Stimulated activated CD8-positive, alpha-beta memory T cell treated with anti-CD3 and anti-CD28 coated beads, Interleukin-2, amount 100 ng/mL, for 48 hours (primary cell): Measurements from ENCODE around the gene TBRG1.

Experiments
- DNase-seq, 2 donors: peaks; one replicate each; pipeline ENCODE4 v3.0.0-alpha.2; 2020; ENCODE audit warnings: low read depth in 2 of 2

The TBRG1 gene

DNA sequence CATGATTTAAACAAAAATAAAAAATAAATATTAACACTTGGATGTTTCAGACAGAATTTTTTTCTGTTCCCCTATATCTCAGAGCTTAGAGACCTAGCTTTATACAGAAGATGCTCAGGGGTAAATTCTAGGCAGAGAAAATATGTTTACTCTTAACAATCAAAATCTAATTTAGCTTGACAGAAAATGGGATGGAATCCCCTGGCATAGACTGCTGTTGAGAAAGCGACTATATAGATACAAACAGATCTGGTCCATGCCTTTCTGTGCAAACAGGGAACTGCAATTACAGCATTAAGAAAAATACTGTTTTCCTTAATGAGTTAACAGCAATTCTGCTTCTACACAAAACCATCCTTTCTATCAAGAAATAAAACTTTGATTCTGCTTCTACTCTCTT, 36.3 kb downstream of the TBRG1 start:
- no peak for DNase-seq

DNA sequence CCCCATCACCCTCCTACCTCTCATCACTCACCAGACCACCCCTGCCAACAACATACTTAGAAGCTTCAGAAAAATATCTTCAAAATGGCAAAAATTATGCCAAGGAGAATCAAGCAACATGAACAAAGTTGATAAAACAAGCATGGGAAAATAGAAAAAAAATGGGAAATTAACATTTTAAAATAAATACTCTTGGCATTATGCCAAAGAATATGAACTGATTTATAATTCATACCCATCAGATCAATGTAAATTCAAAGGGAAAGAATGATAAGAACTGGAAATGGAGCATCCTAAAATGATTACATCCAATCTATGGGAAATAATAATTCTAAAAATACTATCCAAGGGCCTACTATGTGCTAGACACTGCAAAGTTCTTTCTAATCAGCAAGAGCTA, 38.9 kb downstream of the TBRG1 start:
- no peak for DNase-seq

DNA sequence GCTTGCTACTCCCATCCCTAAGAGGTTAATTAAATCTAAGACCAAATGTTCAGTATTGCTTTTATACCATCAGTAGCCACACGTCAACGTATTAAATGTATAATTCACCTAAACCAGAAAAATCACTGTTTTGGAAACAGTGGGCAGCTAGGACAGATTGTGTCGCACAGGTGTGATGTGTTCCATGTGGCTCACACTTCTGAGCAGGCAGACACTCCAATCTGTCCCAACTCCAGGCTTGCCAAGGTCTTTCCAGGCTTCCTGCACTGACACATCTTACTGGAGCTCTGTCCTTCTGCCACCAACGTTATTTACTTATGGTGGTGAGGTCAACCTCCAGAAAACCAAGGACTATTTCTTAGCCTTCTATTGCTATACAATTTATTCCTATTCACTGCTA, 39.4 kb downstream of the TBRG1 start:
- no peak for DNase-seq

DNA sequence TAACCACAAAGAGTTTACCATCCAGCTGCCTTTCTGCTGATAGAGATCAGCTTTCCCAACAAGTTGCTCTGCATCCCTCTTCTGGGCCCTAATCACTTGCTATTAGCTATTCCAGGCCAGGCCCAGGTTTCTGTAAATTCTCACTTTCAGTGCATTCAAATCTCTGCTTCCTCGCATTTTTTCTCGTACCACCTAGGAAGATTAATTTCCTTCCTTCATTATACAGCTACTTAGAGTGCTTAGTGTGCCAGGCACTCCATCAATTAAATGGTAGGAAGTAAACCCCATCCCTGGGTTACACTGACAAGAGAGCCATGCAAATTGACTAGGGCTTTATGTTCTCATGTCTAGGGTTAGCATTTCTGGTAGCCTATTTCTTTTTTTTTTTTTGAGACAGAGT, 41.2 kb downstream of the TBRG1 start:
- no peak for DNase-seq

DNA sequence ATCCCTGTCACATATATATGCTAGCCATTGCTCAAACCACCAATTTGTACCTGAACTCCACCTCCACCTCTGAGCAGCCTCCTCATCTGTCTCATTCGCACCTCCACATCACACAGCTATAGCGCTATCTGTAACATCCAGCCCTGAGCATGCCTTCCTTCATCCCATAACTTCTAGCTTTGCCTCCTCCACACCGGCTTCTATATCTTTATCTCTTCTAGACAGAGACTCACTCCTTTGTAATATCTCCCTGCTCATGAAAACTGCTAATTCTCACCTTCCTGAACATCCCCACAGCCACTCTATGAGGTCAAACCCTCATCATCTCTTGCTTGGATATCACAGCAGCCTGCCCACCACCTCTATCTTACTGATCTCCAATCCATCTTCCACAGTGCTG, 44.9 kb downstream of the TBRG1 start:
- no peak for DNase-seq

DNA sequence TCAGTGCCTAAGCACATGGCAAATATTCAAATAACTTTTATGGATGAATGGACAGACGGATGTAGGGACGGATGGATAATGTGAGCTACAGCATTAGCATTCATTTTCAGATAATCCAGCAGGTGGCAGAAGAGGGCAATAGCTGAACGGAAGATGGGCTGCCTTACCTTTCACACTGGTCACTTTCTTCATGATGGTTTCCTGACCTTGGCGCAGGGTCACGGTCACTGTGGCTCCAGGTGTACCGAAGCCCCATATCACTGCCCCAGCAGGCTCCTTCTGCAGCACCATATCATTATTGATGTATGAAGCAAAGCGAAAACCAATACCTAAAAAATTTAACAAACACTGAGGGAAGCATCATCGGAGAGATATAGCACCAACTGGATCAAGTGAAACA, 46.5 kb downstream of the TBRG1 start:
- no peak for DNase-seq

DNA sequence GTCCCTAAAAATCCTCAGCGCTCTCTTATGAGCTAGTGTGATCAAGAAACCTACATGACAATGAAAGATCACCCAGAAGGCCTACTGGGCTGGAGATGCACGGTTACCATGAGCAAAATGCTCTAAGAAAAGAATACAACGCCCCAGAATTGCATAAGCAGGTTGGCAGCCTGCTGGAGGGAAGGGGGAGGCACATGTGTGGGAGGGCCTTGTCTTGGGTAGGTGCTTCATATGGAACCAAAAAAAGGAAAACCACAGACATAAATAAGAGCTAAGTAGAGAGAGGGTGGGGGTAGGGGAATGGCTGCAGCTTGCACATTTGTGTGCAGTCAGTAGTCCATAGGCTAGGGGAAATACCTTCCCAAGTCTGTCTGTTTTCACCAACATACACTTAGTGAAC, 48.1 kb downstream of the TBRG1 start:
- DNase-seq: no peak

DNA sequence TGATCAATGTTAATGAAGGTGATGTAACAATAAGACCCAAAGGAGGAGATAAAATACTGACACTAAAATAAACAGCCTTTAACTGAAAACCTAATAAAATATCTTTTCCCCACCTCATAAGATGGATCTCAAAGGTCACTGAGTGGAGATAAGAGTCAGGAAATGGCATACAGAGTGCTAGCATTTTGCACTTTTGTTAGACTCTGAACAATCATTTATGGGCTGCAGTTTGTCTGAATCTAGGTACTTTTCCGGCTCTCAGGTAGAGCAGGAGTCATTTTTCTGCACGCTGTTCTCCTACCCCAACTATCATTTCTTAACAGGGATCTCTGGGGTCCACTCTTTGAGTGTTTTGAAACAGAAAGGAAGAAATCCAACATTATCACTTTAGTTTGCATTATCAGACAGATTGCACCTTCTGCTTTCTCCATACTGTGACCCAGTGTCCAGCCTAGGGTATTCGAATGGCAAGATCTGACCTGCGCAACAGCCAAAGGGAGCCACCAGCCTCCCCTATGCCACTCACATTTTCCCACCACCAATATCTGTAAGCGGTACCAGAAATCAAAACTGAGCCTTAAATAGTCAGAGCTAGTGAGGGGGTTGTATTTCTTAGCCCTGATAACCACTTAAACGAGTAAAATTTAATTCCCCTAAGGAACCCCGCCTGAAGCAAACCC, 50.0 kb downstream of the TBRG1 start:
- no peak for DNase-seq

DNA sequence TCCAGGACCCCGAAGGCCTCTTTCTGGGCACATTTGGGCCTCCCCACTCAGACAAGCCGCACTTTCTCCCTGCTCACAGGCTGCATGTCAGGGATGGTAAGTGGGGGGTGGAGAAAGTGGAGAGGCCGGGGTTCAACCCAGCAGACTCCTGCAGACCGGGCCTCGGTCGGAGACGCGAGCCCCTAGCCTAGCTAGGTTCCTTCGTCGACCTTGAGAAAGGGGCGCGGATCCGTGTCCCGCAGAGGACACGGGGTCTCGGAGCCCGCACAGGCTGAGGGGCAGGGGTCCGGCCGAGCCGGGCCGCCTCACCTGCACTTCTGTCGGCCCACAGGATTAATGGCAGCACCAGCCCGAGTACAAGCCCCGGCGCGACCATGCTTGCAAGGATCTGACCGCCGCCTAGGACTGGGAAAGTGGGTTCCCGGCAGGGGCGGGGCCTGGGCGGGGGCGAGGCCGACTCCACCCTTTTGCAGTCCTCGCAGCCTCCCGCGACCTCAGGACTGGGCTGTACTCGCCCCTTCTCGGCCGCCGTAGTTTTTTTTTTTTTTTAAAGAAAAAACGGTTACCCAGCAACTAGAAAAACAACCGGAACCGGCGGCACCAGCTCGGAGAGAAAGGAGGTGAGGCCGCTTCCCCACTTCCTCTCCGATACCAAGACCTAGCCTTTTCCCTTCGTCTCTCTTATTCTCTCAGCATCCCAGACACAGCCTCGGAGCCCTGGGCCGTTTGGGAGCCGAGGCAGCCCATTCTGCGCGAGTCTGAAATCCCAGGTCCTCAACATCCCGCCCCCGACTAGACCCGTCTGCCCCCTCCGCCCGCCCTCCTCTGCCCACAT, 50.9 kb downstream of the TBRG1 start, which contains the start of the genes SIAE and SPA17:
SIAE (minus strand) TSS at position 407 of the 835 bp plus-strand sequence; CDS start at position 376, 31 bp downstream.
SPA17 (plus strand) TSS at position 572 of the 835 bp plus-strand sequence. CDS start 1,361 bp downstream, outside the sequence.
- peak; percentile 85 to 87 for DNase-seq

DNA sequence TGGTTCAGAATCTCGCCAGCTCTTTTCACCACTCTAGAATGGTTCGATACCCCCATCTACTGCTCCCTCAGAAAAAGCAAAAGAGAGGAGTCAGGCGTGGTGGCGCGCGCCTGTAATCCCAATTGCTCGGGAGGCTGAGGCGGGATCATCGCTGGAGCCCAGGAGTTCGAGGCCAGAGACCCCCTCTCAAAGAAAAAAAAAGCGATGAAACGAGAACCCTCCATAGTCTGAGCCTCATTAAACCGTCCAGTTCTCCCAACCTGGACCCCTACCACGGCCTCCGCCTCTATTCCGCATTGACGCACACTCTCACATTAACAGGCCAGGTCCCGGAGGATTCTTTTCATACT, 51.5 kb downstream of the TBRG1 start:
- no peak for DNase-seq

DNA sequence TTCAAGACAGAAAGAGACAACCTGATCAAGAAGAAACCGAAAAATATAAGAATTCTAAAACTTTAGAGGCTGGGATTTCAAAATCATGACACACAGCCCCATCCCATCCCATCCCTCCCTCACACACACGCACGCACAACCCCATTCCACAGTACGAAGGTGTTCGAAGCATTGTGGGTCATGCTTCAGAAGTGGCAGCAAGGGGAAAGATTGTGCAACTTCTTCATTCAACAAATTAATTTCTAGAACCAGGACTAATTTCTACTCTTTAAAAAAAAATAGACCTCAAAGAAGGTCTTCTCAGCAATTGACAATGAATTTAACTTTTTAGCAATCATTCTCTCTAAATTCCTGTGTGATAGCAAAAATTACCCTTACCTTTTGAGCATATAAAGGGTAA, 51.9 kb downstream of the TBRG1 start:
- no peak for DNase-seq

DNA sequence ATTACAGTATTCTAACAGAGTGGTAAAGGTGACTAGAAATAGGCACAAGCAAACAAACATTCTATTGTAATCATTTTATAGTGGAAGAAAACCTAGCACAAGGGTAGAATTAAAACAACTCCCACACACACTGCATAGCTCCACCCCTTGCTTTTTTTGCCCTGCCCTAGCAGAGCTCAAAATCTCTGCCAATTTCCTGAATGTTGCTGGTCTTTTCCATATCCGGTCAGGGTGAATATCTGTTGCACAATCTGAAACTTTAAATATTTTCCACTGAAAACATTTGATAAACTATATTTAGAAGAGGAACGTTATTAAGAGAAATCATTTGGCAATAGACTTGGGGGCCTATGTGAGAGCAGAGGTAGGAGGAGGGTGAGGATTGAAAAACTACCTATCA, 53.7 kb downstream of the TBRG1 start:
- no peak for DNase-seq

DNA sequence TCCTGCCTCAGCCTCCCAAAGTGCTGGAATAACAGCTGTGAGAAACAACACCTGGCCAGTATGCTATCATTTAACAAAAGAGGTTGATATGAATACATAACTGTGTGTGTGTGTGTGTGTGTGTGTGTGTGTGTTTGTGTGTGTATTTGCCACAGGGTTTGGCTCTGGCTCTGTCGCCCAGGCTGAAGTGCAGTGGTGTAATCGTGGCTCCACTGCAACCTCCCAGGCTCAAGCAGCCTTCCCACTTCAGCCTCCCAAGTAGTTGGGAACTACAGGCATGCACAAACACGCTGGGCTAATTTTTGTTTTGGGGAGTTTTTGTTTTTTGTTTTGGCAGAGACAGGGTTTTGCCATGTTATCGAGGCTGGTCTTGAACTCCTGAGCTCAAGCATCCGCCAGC, 55.8 kb downstream of the TBRG1 start:
- no peak for DNase-seq

DNA sequence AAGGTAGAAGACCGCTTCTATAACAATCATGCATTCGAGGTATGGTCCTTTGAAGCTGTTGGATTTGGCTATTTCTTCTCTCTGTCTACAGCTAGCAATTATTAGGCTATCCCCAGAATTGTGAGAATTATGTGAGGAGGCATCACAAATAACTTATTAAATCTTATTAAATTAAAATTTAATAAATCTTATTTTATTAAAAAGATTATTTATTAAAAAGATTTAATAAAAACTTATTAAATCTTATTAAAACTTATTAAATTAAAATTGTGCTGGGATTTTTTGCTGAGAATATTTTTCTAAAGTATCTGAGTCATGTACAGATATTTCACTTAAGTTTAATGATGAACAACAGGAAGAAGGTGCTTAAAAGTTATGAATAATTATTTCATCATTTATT, 58.8 kb downstream of the TBRG1 start:
- no peak for DNase-seq

DNA sequence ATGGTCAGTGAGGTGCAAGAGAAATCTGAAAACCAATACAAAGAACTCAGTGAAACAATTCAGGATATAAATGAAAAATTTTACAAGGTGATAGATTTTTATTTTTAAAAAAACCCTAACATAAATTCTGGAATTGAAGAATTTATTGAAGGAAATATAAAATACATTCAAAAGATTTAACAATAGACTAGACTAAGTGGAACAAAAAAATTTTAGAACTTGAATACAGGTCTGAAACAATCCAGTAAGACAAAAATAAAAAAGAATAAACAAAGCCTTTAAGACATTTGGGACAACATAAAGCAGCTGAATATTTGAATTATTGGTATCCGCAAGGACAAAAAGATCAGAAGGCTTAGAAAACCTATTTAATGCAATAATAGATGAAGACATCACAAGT, 59.8 kb downstream of the TBRG1 start:
- no peak for DNase-seq
